Activated T-helper 2 cell treated with anti-CD3 and anti-CD28 coated beads, Interferon-gamma antibody, Interleukin-2, Interleukin-4, amounts not matched to agents 10 μg/mL and 5 μg/mL and 100 μg/mL, durations not matched to agents 14 hours and 24 hours and 36 hours (primary cell): ENCODE measurements around the gene FLII. TPM values are rescaled to one million over a fixed set of nuclear protein-coding genes. Genes with fewer than 3 reads are reported as not detected.
A peak's percentile ranks its signal among the peaks of the same experiment; 100 is the strongest.

Source experiments
- DNase-seq: peaks from one replicate; pipeline ENCODE4 v3.0.0; 2021; ENCODE audit warnings: low spot score
- H3K27ac Mint-ChIP-seq: one replicate; pipeline ENCODE4 v1.8.0; 2021; ENCODE audit warnings: mixed read lengths
- H3K27me3 Mint-ChIP-seq: one replicate; pipeline ENCODE4 v1.8.0; 2021; ENCODE audit warnings: low read depth, mixed read lengths
- H3K36me3 Mint-ChIP-seq: one replicate; pipeline ENCODE4 v1.8.0; 2021; ENCODE audit warnings: low read depth, mixed read lengths
- H3K4me1 Mint-ChIP-seq: one replicate; pipeline ENCODE4 v1.8.0; 2021; ENCODE audit warnings: low read depth, mixed read lengths
- H3K4me3 Mint-ChIP-seq: one replicate; pipeline ENCODE4 v1.8.0; 2021; ENCODE audit warnings: low read depth, mild to moderate bottlenecking, moderate library complexity, mixed read lengths
- H3K9me3 Mint-ChIP-seq: one replicate; pipeline ENCODE4 v1.8.0; 2021; ENCODE audit warnings: mixed read lengths
- intact Hi-C: fragments of 100-400 bp; cut with micrococcal nuclease; formaldehyde crosslinking; loops from one replicate; pipeline ENCODE4 v1.15.1; 2023
- total RNA-seq: library from RNA; stranded (reverse); gene quantifications from 2 replicates; pipeline ENCODE4 v1.2.3, GENCODE V29; 2022

The FLII gene
- total RNA-seq, 1 donor from 2014 or later, result 340 TPM

- Mint-ChIP-seq H3K36me3 (peaks cover 16% of the 10 kb centered on the region), H3K9me3 (no peaks in the 10 kb centered on the region), H3K27me3 (no peaks in the 10 kb centered on the region), H3K4me1 (peaks cover 3% of the 10 kb centered on the region), H3K27ac (no peak overlapping the region), H3K4me3 (no peak overlapping the region)
- no peak for DNase-seq
- intact Hi-C loops, result no loop called here
These were observed 9.6 kb upstream of the FLII start for GRCh38 chr17:18267927-18268711.

GRCh38 chr17:18267366-18267765 is 8.8 kb upstream of the FLII start:
- no peak overlapping the region for H3K4me3 Mint-ChIP-seq
- peaks cover 14% of the 10 kb centered on the region for H3K36me3 Mint-ChIP-seq
- H3K4me1 Mint-ChIP-seq, result peaks cover 3% of the 10 kb centered on the region
- intact Hi-C loops, result no loop called here
- DNase-seq, result no peak
- H3K27ac Mint-ChIP-seq, result no peak overlapping the region
- no peaks in the 10 kb centered on the region for H3K9me3 Mint-ChIP-seq
- no peaks in the 10 kb centered on the region for H3K27me3 Mint-ChIP-seq

DNA sequence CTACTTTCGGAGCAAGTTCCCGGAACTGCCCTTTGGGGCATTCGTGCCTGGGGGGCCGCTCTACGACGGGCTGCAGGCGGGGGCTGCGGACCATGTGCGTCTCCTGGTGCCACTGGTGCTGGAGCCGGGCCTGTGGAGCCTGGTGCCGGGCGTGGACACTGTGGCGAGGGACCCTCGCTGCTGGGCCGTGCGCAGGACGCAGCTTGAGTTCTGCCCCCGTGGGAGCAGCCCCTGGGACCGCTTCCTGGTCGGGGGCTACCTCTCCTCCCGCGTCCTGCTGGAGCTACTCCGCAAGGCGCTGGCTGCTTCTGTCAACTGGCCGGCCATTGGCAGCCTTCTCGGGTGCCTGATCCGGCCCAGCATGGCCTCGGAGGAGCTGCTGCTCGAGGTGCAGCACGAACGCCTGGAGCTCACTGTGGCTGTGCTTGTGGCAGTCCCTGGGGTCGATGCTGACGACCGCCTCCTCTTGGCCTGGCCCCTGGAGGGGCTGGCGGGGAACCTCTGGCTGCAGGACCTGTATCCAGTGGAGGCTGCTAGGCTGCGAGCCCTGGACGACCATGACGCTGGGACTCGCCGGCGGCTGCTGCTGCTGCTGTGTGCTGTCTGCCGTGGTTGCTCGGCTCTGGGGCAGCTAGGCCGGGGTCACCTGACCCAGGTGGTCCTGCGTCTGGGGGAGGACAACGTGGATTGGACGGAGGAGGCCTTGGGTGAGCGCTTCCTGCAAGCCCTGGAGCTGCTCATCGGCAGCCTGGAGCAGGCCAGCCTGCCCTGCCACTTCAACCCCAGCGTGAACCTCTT is 5.5 kb upstream of the FLII start:
- Mint-ChIP-seq H3K27me3 (no peaks in the 10 kb centered on the region), H3K36me3 (peaks cover 4% of the 10 kb centered on the region), H3K27ac (no peak overlapping the region), H3K4me1 (peaks cover 17% of the 10 kb centered on the region), H3K9me3 (no peaks in the 10 kb centered on the region), H3K4me3 (no peak overlapping the region)
- intact Hi-C loops, result no loop called here
- no peak for DNase-seq

DNA sequence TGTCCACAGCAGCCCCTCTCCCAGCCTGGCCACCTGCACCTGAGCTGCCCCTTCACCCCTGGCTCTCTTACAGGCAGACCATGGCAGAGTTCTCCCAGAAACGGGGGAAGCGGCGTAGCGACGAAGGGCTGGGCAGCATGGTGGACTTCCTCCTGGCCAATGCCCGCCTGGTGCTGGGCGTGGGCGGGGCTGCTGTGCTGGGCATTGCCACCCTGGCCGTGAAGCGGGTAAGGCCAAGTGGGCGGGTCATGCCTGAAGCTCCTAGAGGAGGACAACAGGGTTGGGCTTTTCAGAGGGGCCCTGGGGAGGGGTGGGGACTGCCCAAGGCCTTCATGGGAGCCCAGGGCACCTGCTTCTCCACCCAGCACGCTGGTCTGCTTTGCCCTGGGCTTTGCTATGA is 4.1 kb upstream of the FLII start:
- Mint-ChIP-seq H3K36me3 (peaks cover 8% of the 10 kb centered on the region), H3K4me1 (peaks cover 20% of the 10 kb centered on the region), H3K27me3 (no peaks in the 10 kb centered on the region), H3K4me3 (no peak overlapping the region), H3K27ac (no peak overlapping the region), H3K9me3 (no peaks in the 10 kb centered on the region)
- intact Hi-C loops, result no loop called here
- DNase-seq, result no peak

DNA sequence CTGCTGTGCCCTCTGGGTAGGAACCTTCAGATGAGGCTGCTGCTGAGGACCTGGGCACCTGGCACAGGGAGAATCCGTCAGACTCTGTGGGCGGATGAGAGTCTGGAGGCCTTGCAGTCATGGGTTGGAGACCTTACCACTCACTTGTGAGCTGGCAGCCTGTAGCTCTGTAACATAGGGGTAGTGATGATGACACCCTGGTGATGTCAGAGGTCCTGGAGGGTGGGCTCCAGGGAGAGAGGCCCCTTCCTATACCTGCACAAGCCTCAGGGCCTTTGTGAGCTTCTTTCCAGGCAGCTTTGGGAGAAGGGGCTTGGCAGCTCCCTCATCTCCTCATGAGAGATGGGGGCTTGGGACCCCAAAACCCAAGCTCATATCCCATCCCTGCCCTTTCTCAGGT is 3.6 kb upstream of the FLII start:
- Mint-ChIP-seq H3K36me3 (peaks cover 11% of the 10 kb centered on the region), H3K27ac (no peak overlapping the region), H3K4me1 (peaks cover 23% of the 10 kb centered on the region), H3K4me3 (peak overlapping the region; percentile 82), H3K27me3 (no peaks in the 10 kb centered on the region), H3K9me3 (no peaks in the 10 kb centered on the region)
- DNase-seq, result no peak
- intact Hi-C loops, result no loop called here

DNA sequence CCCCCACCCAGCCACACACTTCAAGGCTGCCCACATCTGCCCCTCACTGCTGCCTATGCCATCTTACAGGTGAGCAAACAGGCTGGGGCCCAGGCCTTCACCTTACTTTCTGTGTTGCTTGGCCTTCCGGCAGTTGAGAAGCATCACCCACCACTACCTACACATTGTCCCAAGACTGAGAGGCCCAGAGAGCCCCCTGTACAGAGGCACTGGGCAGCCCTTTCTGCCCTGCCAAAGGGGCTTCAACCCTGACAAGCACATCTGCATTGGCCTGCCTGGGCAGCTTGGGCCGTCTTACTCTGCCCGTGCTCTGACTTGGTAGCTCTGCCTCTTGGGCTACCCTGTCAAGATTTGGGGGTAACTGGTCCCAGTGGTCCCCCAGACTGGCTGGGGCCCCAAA is 3.1 kb upstream of the FLII start:
- no peaks in the 10 kb centered on the region for H3K27me3 Mint-ChIP-seq
- no peak for DNase-seq
- peak overlapping the region; percentile 82 for H3K4me3 Mint-ChIP-seq
- H3K9me3 Mint-ChIP-seq, result no peaks in the 10 kb centered on the region
- H3K36me3 Mint-ChIP-seq, result peaks cover 13% of the 10 kb centered on the region
- H3K27ac Mint-ChIP-seq, result peak overlapping the region; percentile 82
- peaks cover 25% of the 10 kb centered on the region for H3K4me1 Mint-ChIP-seq
- intact Hi-C loops, result loop anchor here (2.0 kb wide), 2 partner anchors 53 to 79 kb away; partner anchors contain the start of genes ALKBH5, SMCR8 and TOP3A

DNA sequence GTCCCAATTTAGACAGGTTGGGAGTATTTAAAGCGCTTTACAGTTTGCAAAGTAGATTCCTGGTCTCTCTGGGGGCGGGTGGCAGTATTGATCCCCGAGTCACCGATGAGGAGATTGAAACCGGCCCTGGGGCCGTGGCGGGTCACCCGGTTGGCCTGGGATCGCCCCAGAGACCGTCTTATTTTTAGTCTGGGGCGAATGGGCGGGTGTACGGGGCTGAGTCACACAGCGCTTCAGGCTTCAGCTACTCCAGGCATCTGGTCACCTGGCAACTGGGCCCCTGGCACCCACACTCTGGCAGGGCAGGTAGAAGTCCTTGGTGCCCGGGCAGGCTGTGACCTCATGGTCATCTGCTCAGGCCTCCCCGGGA is 2.6 kb upstream of the FLII start:
- no peak for DNase-seq
- H3K4me1 Mint-ChIP-seq, result peaks cover 25% of the 10 kb centered on the region
- intact Hi-C loops, result loop anchor here (2.0 kb wide), 2 partner anchors 54 to 78 kb away; partner anchors contain the start of genes ALKBH5, SMCR8 and TOP3A
- no peaks in the 10 kb centered on the region for H3K27me3 Mint-ChIP-seq
- H3K4me3 Mint-ChIP-seq, result peak overlapping the region; percentile 82
- peaks cover 19% of the 10 kb centered on the region for H3K36me3 Mint-ChIP-seq
- H3K9me3 Mint-ChIP-seq, result no peaks in the 10 kb centered on the region
- H3K27ac Mint-ChIP-seq, result peak overlapping the region; percentile 82

- H3K27ac Mint-ChIP-seq, result peak within 1 kb of the TSS; percentile 82
- intact Hi-C loops, result loop anchor here (1.0 to 2.0 kb wide), 3 partner anchors 35 to 78 kb away; partner anchors contain the start of genes ALKBH5, LLGL1, SMCR8 and TOP3A
- H3K27me3 Mint-ChIP-seq, result no peaks in the 10 kb centered on the region
- peak within 1 kb of the TSS; percentile 82 for H3K4me3 Mint-ChIP-seq
- peak; percentile 89 for DNase-seq
- peaks cover 24% of the 10 kb centered on the region for H3K36me3 Mint-ChIP-seq
- peaks cover 25% of the 10 kb centered on the region for H3K4me1 Mint-ChIP-seq
- no peaks in the 10 kb centered on the region for H3K9me3 Mint-ChIP-seq
These were observed 2.0 kb upstream of the FLII start, which contains the start of gene MIEF2 for GRCh38 chr17:18260332-18261145. Gene MIEF2 (plus strand): TSS chr17:18260662. CDS start chr17:18262721, 2,059 bp downstream.

GRCh38 chr17:18259621-18260331 is 1.2 kb upstream of the FLII start:
- Mint-ChIP-seq H3K27me3 (no peaks in the 10 kb centered on the region), H3K4me3 (peak overlapping the region; percentile 82), H3K4me1 (peaks cover 25% of the 10 kb centered on the region), H3K36me3 (peaks cover 32% of the 10 kb centered on the region), H3K9me3 (no peaks in the 10 kb centered on the region), H3K27ac (peak overlapping the region; percentile 75)
- intact Hi-C loops, result loop anchor here (1.0 to 2.0 kb wide), 3 partner anchors 34 to 77 kb away; partner anchors contain the start of genes ALKBH5, LLGL1, SMCR8 and TOP3A
- DNase-seq, result no peak

- H3K4me3 Mint-ChIP-seq, result peak overlapping the region; percentile 100
- intact Hi-C loops, result no loop called here
- DNase-seq, result peak; percentile 42
- H3K36me3 Mint-ChIP-seq, result peaks cover 43% of the 10 kb centered on the region
- peak overlapping the region; percentile 91 for H3K27ac Mint-ChIP-seq
- H3K27me3 Mint-ChIP-seq, result no peaks in the 10 kb centered on the region
- H3K9me3 Mint-ChIP-seq, result no peaks in the 10 kb centered on the region
- peaks cover 25% of the 10 kb centered on the region for H3K4me1 Mint-ChIP-seq
These were observed 569 bp downstream of the FLII start for GRCh38 chr17:18257982-18258355.

DNA sequence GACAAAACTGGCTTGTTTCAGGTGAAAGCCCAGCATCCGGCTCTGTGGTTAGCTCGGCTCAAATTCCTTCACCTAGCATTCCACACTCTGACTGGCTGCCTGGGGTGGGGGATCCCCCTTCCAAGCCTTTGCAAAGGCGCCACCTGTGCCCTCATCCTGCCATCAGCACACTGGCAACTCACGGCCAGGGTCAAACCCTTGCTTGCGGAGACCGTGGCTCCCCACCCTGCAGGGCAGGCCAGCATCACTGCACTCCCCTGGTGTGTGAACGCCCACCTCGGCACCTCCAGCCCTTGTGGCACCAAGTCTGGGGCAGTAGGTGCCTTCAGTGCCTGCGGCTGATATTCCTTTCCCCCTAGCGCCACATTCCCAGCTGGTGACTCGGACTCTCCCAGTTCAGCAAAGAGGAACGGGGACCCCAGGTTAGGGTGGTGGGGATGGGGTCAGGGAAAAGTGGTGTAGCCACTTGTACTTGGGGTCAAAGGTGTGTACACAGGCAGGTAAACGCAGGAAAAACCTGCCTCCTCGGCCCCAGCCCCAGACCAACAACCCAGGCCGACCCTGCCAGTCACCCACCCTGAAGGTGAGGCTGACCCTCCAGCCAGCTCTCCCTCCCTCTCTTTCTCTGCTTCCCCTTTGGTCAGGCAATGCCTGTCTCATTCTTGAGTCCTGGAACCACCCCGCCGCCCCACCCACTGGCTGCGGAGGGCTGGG is 1.1 kb downstream of the FLII start:
- no peaks in the 10 kb centered on the region for H3K9me3 Mint-ChIP-seq
- H3K36me3 Mint-ChIP-seq, result peaks cover 49% of the 10 kb centered on the region
- peaks cover 25% of the 10 kb centered on the region for H3K4me1 Mint-ChIP-seq
- no peak for DNase-seq
- intact Hi-C loops, result no loop called here
- no peaks in the 10 kb centered on the region for H3K27me3 Mint-ChIP-seq
- peak overlapping the region; percentile 91 for H3K27ac Mint-ChIP-seq
- H3K4me3 Mint-ChIP-seq, result peak overlapping the region; percentile 100
